GM18520 (cell line): ENCODE measurements around the gene FBXW4.
"Not testable (repeated sequence)": the region's sequence is repeated elsewhere in the genome, so short reads cannot be mapped to it uniquely, and the experiment has no call there.

Source experiments
- ATAC-seq: cut with Tn5 transposase; IDR thresholded peaks from one replicate; pipeline ENCODE4 v1.9.1; 2021; ENCODE audit not compliant: unreplicated experiment

FBXW4 gene

GRCh38 chr10:101617824-101618568 lies 77.0 kb downstream of the FBXW4 start:
- ATAC-seq = no peak

- no peak for ATAC-seq
Measured at GRCh38 chr10:101617102-101617823, 77.7 kb downstream of the FBXW4 start.

DNA sequence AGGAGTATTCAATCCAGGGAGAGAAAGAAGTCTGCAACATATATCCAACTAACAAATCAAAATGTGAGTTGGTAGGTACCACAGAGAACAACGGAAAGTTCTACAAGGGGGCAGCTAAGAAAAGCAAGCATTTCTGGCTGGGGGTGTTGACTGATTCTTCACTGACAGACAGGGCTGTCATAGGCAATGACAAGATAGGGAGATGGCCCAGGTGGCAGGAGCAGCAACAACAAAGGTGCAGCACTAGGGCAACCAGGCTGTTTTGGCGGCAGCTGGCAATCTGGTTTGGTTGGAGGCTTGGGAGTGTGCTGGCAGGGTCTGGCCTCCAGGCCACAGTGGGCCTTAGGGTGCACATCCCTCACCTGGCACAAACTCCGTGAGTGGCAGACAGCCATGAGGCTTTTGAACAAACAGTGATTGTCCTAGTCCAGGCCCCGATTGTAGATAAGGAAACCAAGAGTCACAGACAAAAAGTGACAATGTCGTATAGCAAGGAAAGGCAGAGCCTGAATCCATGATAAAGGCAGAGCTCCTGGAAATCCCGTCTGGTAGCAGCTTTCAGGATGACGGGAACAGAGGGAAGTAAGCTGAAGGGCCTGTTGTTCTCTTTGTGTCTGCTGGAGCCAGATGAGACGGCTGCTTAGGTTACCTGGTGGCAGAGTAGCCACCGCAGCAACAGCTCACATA lies 78.4 kb downstream of the FBXW4 start:
- ATAC-seq = no peak

- ATAC-seq = no peak
Measured at GRCh38 chr10:101615525-101616116, 79.3 kb downstream of the FBXW4 start.

DNA sequence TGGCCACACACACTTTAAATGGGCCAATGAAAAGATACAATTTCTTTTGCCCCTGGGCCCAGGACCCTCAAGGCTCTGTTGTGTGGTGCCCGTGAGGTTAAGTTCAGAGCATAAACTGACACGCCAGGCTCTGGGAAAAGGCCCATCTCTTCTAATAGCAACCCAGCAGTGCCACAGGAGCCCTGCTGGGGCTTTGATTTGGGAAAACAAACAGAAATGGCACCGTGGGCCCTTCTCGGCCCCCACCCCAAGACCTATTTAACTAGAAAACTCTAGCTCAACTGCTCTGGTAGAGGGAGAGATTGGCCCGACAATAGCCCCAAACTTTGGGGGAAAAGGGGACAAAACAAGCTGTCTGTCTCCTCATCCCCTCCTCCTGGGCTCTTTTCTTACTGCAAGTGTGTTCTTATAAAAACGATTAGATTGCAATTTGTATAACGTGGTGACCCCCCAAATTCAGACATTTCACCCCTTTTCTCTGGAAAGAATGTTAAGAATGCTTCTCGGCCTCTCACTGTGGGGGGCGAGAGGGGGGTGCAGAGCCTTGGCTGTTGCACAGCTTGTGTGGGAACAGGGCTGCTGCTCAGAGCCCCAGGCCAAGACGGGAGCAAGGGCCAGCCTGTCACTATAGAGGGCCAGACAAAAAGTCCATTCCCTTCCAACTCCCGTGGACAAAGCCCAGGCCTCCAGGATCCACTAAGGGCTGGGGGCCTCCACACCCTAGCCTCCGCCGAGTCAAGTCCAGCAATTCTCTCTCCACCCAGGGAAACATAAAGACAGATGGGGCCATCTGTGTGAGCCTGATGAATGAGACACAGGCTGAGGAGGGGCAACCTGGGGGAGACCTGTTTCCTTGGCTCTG lies 80.1 kb downstream of the FBXW4 start:
- ATAC-seq = no peak

- ATAC-seq = no peak
Measured at GRCh38 chr10:101613646-101614045, 81.3 kb downstream of the FBXW4 start.

- ATAC-seq = no peak
Measured at GRCh38 chr10:101612872-101613271, 82.1 kb downstream of the FBXW4 start.

- ATAC-seq = no peak
Measured at GRCh38 chr10:101612086-101612485, 82.9 kb downstream of the FBXW4 start.

DNA sequence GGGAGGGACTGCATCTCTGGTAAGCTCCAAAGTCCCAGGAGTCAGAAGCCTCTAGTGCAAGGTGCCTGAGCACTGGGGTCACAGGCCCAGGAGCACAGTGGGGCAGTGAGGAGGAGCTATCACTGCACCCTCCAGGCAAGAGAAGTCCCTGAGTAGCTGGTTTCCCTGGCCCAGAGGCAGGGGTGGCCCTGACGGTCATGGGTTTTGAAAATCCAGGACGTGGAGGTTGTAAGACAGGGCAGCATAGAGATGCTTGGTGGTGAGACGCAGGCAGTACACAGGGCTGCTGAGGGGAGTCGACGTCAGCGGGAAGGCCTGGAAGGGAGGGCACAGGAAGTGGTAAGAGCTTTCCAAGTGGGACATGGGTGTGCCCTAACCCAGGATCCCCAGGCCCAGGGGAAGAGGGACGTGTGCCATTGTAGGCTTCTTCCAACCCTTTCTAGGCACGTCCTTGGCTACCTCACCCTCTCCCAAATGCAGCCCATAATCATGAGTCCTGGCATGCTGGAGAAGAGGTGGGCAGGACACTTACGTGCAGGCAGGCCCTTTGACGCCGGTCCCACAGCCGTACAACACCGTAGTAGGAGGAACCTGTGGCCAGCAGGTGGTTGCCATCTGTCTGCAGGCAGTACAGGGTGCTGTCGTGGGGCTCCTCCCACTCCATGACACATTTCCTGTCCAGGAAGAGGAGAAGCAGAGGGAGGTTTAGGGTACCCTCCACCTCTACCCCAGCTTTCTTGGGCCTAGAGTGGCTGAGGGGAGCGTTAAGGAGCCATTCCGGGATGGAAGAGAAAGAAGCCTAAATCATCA lies 83.7 kb downstream of the FBXW4 start:
- no peak for ATAC-seq

DNA sequence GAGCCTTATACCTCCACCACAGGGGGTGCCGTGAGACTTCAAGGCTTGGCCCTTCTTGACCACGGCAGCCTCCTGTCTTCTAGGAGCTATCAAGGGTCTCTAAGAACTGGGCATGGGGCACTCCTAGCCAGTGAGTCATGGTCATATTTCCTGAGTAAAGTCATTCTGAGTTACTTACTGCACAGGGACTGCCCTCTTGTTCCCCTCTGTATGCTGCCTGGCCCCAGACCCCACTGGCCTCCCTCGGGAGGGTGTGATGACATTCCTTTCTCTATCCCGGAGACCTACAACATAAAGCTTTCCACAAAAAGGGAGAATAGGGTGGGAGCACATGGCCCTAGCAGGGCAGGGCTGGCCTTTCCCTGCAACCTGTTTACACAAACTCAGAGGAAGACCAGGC lies 85.5 kb downstream of the FBXW4 start:
- ATAC-seq = no peak

DNA sequence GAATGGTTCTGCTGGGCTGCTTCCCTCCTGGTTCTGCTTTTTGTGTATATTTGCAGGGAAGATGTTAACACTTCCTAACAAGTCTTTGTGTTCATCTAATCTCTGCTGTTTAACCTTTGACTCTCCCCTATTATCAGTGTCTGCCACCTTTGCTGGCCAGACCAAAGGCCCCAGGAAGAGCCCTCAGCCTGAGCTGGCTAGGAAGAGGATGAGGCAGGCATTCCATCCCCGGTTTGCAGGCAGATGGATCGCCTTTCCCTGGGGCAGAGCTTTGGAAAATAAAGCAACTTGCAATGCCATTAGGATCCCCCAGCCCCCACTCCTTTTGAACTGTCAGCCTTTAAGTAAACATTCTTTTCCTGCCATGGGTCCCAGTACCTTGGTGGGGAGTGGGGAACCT lies 87.8 kb downstream of the FBXW4 start:
- ATAC-seq = no peak

GRCh38 chr10:101602761-101603398 lies 92.1 kb downstream of the FBXW4 start:
- ATAC-seq = no peak

- no peak for ATAC-seq
Measured at GRCh38 chr10:101601541-101601940, 93.4 kb downstream of the FBXW4 start.

GRCh38 chr10:101597091-101597900 lies 97.7 kb downstream of the FBXW4 start:
- no peak for ATAC-seq

GRCh38 chr10:101595591-101596433 lies 99.2 kb downstream of the FBXW4 start:
- ATAC-seq = no peak

DNA sequence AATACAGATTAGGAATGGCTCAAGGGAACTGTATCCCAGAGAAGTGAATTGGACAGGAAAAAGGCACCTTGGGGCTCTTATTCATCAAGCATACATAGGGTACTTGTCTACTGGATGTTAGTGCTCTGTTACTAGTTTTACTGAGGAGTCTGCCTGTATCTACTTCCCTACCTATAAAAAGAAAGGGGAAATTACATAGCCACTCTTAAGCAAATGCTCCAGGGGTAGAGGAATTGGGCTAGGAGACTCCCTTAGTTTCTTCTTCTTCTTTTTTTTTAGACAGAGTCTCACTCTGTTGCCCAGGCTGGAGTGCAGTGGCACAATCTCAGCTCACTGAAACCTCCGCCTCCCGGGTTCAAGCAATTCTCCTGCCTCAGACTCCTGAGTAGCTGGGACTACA lies 101.6 kb downstream of the FBXW4 start:
- not testable (repeated sequence) for ATAC-seq

DNA sequence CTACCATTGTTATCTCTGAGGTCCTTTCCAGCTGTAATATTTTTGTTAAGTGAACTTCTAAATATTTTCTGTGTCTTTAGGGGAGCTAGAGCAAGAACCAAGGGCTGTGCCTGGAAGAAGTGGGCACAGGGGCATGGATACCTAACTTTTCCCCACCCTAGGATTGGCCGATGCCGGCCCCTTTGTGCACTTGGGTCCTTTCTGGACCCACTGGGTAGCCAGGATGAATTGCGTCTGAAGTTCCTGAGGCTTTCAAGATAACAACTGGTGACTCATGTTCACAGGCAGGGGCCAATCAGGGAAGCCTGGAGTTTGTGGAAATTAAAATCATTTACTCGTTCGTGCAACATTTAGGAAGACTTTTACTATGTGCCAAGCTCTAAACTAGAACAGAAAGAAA lies 106.1 kb downstream of the FBXW4 start:
- no peak for ATAC-seq
